Measurements from ENCODE around the gene CTSK.
A peak's percentile ranks its signal among the peaks of the same experiment; 100 is the strongest.

Gene CTSK

DNA sequence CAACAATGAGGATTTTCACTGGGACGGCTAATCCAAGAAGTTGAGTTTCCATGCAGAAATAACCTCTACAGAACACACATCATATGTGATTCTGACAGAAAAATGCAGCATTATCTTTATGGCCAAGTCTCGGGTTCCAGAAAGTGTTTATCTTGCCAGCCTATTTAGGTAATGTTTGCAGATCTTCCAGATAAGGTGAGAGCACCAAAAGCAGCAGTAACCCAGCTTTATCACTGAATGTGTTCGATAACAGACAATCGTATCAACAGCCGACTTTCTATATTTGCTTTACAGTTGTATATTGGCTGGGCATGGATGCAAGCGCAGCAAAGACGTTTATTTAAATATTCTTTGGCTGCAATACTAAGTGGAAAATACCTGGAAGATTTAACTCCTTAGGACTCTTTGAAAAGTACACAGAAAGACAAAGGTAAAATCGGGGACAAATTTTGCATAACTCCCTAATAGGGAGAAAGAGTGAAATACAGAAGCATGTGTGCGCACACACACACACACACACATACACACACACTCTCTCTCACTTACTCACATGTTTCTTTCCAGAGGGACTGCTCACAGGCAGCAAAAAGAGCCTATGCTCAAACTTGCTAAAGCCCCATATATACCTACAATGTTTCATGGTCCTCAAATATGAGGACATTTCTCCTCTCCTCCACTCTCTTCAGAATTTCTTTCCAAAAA is 3.0 kb upstream of the CTSK start (continued):
- TF ChIP-seq ZNF776 (tag by site-specific recombination; IDR thresholded peaks at IDR 0.05; ENCODE audit: borderline replicate concordance) (no peak), ZNF837 (tag by site-specific recombination; IDR thresholded peaks at IDR 0.05) (no peak), MZF1 (tag by site-specific recombination; IDR thresholded peaks at IDR 0.05; ENCODE audit: borderline replicate concordance) (peak; percentile 22; the same call in 1 of the 2 replicates), SETDB1 (IDR thresholded peaks at IDR 0.05; ENCODE audit: insufficient read length, low read length) (no peak), ZNF341 (tag by site-specific recombination; IDR thresholded peaks at IDR 0.05; ENCODE audit: low read depth) (peak; percentile 65), ZNF16 (tag by site-specific recombination; IDR thresholded peaks at IDR 0.05; ENCODE audit: low read depth) (no peak), SCRT1 (tag by site-specific recombination; IDR thresholded peaks at IDR 0.05; ENCODE audit: borderline replicate concordance) (no peak), ZSCAN16 (tag by site-specific recombination; IDR thresholded peaks at IDR 0.05) (peak; percentile 14; the same call in 1 of the 2 replicates), ZNF157 (tag by site-specific recombination; IDR thresholded peaks at IDR 0.05) (no peak), RBAK (tag by site-specific recombination; IDR thresholded peaks at IDR 0.05) (no peak), GLIS2 (tag by site-specific recombination; IDR thresholded peaks at IDR 0.05) (no peak), MYNN (tag by site-specific recombination; IDR thresholded peaks at IDR 0.05; ENCODE audit: borderline replicate concordance) (no peak), ZNF211 (tag by site-specific recombination; IDR thresholded peaks at IDR 0.05; ENCODE audit: low read depth) (peak; percentile 84), ZNF274 (IDR thresholded peaks at IDR 0.05; ENCODE audit: low read length) (no peak), ZNF274 (tag by site-specific recombination; IDR thresholded peaks at IDR 0.05; ENCODE audit: borderline replicate concordance) (no peak), ZNF600 (tag by site-specific recombination; IDR thresholded peaks at IDR 0.05) (0 out of 2 replicates have a peak, but pooled peaks have one; percentile 42), ZNF114 (tag by site-specific recombination; IDR thresholded peaks at IDR 0.05) (no peak), FEZF1 (tag by site-specific recombination; IDR thresholded peaks at IDR 0.05) (peak; percentile 89), ZNF610 (tag by site-specific recombination; IDR thresholded peaks at IDR 0.05; ENCODE audit: borderline replicate concordance) (peak; percentile 75; the same call in 1 of the 2 replicates), ZNF670 (tag by site-specific recombination; IDR thresholded peaks at IDR 0.05; ENCODE audit: low read depth) (no peak)
- TF ChIP-seq, protein P1, sequence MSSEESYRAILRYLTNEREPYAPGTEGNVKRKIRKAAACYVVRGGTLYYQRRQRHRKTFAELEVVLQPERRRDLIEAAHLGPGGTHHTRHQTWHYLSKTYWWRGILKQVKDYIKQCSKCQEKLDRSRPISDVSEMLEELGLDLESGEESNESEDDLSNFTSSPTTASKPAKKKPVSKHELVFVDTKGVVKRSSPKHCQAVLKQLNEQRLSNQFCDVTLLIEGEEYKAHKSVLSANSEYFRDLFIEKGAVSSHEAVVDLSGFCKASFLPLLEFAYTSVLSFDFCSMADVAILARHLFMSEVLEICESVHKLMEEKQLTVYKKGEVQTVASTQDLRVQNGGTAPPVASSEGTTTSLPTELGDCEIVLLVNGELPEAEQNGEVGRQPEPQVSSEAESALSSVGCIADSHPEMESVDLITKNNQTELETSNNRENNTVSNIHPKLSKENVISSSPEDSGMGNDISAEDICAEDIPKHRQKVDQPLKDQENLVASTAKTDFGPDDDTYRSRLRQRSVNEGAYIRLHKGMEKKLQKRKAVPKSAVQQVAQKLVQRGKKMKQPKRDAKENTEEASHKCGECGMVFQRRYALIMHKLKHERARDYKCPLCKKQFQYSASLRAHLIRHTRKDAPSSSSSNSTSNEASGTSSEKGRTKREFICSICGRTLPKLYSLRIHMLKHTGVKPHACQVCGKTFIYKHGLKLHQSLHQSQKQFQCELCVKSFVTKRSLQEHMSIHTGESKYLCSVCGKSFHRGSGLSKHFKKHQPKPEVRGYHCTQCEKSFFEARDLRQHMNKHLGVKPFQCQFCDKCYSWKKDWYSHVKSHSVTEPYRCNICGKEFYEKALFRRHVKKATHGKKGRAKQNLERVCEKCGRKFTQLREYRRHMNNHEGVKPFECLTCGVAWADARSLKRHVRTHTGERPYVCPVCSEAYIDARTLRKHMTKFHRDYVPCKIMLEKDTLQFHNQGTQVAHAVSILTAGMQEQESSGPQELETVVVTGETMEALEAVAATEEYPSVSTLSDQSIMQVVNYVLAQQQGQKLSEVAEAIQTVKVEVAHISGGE (tag by site-specific recombination; conservative IDR thresholded peaks at IDR 0.05; ENCODE audit: low read depth): no peak
- TF ChIP-seq, protein P2, sequence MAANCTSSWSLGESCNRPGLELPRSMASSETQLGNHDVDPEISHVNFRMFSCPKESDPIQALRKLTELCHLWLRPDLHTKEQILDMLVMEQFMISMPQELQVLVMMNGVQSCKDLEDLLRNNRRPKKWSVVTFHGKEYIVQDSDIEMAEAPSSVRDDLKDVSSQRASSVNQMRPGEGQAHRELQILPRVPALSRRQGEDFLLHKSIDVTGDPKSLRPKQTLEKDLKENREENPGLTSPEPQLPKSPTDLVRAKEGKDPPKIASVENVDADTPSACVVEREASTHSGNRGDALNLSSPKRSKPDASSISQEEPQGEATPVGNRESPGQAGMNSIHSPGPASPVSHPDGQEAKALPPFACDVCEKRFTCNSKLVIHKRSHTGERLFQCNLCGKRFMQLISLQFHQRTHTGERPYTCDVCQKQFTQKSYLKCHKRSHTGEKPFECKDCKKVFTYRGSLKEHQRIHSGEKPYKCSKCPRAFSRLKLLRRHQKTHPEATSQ (tag by site-specific recombination; IDR thresholded peaks at IDR 0.05): no peak
- TF ChIP-seq, protein P3, sequence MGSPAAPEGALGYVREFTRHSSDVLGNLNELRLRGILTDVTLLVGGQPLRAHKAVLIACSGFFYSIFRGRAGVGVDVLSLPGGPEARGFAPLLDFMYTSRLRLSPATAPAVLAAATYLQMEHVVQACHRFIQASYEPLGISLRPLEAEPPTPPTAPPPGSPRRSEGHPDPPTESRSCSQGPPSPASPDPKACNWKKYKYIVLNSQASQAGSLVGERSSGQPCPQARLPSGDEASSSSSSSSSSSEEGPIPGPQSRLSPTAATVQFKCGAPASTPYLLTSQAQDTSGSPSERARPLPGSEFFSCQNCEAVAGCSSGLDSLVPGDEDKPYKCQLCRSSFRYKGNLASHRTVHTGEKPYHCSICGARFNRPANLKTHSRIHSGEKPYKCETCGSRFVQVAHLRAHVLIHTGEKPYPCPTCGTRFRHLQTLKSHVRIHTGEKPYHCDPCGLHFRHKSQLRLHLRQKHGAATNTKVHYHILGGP (tag by site-specific recombination; IDR thresholded peaks at IDR 0.05): no peak
- TF ChIP-seq, protein P4, sequence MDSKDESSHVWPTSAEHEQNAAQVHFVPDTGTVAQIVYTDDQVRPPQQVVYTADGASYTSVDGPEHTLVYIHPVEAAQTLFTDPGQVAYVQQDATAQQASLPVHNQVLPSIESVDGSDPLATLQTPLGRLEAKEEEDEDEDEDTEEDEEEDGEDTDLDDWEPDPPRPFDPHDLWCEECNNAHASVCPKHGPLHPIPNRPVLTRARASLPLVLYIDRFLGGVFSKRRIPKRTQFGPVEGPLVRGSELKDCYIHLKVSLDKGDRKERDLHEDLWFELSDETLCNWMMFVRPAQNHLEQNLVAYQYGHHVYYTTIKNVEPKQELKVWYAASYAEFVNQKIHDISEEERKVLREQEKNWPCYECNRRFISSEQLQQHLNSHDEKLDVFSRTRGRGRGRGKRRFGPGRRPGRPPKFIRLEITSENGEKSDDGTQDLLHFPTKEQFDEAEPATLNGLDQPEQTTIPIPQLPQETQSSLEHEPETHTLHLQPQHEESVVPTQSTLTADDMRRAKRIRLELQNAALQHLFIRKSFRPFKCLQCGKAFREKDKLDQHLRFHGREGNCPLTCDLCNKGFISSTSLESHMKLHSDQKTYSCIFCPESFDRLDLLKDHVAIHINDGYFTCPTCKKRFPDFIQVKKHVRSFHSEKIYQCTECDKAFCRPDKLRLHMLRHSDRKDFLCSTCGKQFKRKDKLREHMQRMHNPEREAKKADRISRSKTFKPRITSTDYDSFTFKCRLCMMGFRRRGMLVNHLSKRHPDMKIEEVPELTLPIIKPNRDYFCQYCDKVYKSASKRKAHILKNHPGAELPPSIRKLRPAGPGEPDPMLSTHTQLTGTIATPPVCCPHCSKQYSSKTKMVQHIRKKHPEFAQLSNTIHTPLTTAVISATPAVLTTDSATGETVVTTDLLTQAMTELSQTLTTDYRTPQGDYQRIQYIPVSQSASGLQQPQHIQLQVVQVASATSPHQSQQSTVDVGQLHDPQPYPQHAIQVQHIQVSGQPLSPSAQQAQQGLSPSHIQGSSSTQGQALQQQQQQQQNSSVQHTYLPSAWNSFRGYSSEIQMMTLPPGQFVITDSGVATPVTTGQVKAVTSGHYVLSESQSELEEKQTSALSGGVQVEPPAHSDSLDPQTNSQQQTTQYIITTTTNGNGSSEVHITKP (tag by site-specific recombination; IDR thresholded peaks at IDR 0.05): no peak
- TF ChIP-seq, protein P5, sequence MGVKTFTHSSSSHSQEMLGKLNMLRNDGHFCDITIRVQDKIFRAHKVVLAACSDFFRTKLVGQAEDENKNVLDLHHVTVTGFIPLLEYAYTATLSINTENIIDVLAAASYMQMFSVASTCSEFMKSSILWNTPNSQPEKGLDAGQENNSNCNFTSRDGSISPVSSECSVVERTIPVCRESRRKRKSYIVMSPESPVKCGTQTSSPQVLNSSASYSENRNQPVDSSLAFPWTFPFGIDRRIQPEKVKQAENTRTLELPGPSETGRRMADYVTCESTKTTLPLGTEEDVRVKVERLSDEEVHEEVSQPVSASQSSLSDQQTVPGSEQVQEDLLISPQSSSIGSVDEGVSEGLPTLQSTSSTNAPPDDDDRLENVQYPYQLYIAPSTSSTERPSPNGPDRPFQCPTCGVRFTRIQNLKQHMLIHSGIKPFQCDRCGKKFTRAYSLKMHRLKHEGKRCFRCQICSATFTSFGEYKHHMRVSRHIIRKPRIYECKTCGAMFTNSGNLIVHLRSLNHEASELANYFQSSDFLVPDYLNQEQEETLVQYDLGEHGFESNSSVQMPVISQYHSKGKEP (tag by site-specific recombination; IDR thresholded peaks at IDR 0.05): peak; percentile 92

Data from HEK293 (cell line).